Activated naive CD4-positive, alpha-beta T cell treated with anti-CD3 and anti-CD28 coated beads, Interleukin-2, amount 50 U/mL, for 16 hours (primary cell): Measurements from ENCODE around the gene TAS1R3.
A peak's percentile ranks its signal among the peaks of the same experiment; 100 is the strongest.

ENCODE experiments used
- DNase-seq: peaks from one replicate; pipeline ENCODE4 v3.0.0-alpha.2; 2020

Gene TAS1R3

DNA sequence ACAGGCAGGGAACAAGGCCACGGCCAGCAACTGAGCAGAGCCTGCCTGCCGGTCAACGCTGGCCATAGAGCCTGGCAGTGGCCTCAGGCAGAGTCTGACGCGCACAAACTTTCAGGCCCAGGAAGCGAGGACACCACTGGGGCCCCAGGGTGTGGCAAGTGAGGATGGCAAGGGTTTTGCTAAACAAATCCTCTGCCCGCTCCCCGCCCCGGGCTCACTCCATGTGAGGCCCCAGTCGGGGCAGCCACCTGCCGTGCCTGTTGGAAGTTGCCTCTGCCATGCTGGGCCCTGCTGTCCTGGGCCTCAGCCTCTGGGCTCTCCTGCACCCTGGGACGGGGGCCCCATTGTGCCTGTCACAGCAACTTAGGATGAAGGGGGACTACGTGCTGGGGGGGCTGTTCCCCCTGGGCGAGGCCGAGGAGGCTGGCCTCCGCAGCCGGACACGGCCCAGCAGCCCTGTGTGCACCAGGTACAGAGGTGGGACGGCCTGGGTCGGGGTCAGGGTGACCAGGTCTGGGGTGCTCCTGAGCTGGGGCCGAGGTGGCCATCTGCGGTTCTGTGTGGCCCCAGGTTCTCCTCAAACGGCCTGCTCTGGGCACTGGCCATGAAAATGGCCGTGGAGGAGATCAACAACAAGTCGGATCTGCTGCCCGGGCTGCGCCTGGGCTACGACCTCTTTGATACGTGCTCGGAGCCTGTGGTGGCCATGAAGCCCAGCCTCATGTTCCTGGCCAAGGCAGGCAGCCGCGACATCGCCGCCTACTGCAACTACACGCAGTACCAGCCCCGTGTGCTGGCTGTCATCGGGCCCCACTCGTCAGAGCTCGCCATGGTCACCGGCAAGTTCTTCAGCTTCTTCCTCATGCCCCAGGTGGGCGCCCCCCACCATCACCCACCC lies at the start of gene TAS1R3:
TAS1R3 (plus strand) TSS at position 213 of the 898 bp plus-strand sequence; CDS start at position 279, 66 bp downstream.
- DNase-seq = no peak

DNA sequence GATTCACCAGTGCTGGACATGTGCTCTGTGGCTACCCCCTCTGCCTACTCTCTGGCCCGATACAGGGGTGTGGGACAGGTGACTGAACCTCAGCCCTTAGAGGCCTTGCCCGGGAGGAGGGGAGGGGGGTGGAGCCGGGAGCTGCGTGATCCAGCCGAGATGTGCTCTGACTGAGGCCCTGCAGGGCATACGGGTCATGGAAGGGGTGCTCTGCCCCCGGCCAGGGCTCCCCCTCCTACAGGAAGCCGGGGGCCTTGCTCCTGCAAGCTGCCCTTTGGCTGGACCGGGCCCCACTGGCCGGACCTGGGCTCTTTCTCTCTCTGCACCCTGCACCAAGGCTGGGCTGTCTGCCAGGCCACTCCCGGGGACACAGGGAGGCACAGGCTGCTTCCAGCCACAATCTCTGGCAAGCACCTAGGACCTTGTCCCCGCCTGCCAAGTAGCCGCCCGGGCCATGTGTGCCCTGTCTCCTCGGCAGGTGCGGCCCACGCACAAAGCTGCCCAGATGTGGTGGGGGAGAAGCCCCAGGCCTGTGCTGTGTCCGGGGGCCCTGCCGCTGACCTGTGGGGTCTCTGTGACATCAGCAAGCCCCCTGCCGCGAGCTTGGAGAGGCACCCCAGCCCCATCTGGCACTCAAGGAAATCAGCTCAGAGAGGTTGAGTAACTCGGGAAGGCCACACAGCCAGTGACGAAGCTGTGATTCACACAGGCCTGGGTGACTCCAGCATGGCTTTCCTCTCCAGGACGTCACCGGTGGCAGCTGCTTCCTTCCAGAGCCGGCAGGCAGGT lies 49.4 kb upstream of the TAS1R3 start:
- DNase-seq = no peak

DNA sequence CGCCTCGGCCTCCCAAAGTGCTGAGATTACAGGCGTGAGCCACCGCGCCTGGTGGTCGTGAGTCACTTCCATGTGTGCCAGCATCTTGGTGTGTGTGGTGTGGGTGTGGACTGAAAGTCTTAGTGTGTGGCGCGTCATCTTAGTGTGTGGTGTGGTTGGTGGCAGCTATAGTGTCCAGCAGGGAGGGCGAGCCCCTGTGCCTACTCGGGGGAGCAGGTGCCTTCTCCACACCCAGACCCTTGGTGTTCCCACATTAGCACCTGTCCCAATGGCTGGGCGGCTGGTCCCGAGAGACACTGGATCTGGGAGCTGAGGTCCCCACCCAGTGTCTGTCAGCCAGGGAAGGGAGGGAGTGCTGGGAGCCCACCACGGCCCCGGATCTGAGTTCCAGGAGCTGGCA lies 48.1 kb upstream of the TAS1R3 start:
- no peak for DNase-seq

DNA sequence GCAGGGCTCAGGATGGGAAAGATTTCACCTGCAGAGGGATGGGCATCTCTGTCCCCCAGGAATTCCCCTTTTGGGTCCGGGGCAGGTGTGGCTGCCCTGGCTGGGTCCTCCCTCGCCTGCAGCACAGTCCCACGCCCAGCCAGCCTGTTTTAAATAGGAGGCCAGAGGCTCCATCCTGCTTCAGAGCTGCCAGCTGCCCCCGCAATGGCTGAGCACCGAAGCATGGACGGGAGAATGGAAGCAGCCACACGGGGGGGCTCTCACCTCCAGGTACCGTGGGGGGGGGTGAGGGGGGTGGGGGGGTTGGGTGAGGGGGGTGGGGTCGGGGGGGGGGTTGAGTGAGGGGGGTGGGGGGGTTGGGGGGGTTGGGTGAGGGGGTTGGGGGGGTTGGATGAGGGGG lies 47.3 kb upstream of the TAS1R3 start:
- no peak for DNase-seq

DNA sequence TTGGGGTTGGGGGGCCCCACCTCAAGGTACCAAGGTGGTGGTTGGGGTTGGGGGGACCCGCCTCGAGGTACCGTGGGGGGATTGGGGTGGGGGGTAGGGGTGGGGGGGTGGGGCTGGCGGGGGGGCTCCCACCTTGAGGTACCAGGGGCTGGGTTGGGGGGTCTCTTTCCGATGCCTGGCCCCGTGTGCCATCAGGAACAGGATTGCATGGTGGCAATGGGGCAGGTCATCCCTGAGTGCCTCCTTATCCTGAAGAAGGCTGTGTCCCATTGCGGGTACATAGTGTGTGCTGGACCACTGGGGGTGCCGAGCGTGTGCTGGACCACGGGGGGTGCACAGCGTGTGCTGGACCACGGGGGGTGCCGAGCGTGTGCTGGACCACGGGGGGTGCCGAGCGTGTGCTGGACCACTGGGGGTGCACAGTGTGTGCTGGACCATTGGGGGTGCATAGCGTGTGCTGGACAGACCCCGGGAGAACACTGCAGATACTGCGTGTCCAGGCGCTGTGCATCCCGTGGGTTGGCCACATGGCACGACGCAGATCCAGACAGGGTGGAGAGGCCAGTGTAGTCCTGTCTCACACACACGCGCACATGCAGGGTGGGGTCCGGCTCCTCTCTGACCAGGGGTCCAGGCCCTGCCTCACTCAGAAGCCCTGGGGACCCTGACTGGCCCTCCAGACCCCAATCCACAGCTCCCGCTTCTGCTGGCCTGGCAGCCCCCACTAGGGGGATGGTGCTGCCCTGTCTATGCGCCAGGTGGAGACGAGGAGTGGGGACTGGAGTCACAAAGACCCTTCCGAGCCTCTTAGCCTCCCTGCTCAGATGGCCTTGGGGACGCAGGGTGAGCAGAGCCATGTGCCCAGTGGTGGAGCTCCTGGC lies 46.6 kb upstream of the TAS1R3 start:
- DNase-seq = no peak

DNA sequence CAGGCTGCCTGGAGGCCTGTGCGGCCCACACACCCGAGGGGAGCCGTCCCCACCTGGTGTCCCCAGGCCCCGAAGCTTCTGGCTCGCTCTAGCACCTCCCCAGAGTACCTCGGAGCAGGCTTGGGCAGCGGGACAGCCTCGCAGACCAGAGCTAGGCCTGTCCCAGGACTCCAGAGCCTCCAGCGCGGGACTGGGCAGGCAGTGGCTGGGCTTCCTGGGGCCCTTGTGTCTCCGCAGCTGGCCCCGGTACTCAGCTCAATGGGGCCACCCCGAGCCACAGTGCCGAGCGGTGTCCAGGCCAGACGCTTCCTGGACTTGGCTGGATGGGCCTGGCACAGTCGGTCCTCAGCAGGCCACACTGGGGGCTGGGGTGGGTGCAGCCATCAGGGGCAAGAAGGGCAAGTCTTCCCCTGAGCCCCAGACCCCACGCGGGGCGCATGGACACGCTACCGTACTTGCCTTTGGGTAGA lies 45.9 kb upstream of the TAS1R3 start:
- no peak for DNase-seq

DNA sequence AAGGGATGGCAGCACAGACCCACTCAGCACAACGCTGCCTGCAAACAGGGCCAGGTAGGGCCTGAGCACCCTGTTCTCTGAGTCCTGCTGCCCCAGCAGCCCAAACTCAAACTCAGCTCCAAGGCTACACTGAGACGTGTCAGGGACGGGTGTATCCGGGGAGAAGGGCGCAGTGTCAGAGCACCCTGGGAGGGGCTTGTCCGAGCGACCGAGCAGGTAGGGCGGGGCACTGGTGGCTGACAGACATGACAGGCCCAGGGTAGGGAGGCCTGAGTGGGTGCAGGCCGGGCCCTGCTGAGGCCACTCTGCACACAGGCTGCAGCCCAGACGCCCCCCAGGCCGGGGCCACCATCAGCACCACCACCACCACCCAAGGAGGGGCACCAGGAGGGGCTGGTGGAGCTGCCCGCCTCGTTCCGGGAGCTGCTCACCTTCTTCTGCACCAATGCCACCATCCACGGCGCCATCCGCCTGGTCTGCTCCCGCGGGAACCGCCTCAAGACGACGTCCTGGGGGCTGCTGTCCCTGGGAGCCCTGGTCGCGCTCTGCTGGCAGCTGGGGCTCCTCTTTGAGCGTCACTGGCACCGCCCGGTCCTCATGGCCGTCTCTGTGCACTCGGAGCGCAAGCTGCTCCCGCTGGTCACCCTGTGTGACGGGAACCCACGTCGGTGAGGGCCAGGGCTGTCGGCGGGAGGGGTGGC lies 45.3 kb upstream of the TAS1R3 start:
- DNase-seq = no peak

DNA sequence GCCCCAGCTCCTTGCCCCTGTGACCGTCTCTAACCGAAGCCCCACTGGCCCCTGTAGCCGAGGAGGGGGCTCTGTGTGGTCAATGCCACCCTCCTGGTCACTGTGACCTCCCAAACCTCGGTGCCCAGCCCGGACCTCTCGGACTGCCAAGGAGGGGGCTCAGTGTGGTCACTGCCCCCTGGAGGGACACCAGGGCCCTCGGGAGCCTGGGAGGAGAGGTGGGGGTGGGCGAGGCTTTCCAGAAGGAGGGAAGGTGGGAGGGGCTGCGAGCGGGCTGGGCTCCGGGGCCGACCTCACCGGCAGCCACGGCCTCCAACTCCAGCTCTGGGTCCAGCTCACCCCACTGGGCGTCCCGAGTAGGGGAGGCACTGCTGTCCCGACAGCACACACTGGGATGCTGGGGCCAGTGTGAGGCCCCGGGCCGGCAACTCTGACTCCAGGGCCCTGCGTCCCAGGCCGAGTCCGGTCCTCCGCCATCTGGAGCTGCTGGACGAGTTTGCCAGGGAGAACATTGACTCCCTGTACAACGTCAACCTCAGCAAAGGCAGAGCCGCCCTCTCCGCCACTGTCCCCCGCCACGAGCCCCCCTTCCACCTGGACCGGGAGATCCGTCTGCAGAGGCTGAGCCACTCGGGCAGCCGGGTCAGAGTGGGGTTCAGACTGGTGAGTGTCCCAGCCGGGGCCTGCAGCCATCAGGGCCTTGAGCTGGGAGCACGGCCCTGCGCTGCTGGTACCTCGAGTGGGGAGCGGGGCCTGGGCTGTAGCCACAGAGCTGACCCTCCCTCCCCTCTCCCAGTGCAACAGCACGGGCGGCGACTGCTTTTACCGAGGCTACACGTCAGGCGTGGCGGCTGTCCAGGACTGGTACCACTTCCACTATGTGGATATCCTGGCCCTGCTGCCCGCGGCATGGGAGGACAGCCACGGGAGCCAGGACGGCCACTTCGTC lies 44.5 kb upstream of the TAS1R3 start:
- DNase-seq = no peak

DNA sequence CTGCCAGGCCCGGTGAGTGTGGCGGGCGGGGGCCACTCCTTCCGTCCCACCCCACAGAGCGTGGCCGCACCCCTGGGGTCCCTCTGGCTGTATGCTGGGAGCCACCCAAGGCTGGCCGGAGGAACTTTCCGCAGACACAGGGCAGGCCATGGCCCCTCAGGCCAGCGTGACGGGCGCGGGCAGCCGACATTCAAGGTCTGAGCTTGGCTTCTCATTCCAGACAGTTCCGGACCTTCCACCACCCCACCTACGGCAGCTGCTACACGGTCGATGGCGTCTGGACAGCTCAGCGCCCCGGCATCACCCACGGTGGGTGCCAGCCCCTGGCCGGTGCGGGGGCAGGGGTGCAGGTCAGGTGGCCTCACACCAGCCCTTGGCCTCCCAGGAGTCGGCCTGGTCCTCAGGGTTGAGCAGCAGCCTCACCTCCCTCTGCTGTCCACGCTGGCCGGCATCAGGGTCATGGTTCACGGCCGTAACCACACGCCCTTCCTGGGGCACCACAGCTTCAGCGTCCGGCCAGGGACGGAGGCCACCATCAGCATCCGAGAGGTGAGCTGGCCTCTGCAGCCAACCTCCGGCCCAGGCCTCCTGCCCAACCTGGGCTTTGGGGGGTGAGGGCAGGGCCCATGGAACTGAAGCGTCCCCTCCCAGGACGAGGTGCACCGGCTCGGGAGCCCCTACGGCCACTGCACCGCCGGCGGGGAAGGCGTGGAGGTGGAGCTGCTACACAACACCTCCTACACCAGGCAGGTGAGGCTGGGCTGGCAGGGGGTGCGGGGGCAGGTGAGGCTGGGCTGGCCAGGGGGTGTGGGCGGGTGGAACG lies 43.6 kb upstream of the TAS1R3 start:
- DNase-seq = no peak

DNA sequence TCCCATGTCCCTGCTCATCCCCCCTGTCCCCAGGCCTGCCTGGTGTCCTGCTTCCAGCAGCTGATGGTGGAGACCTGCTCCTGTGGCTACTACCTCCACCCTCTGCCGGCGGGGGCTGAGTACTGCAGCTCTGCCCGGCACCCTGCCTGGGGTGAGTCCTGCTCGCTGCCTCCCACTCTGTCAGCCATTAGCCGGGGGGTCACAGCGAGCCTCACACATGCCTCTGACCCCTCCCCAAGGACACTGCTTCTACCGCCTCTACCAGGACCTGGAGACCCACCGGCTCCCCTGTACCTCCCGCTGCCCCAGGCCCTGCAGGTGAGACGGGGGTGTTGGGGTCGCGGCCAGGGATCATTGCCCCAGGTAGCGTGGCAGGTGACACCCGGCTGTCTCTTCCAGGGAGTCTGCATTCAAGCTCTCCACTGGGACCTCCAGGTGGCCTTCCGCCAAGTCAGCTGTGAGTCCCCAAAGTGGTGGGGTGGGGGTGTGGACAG lies 40.8 kb upstream of the TAS1R3 start:
- DNase-seq = peak; percentile 75

DNA sequence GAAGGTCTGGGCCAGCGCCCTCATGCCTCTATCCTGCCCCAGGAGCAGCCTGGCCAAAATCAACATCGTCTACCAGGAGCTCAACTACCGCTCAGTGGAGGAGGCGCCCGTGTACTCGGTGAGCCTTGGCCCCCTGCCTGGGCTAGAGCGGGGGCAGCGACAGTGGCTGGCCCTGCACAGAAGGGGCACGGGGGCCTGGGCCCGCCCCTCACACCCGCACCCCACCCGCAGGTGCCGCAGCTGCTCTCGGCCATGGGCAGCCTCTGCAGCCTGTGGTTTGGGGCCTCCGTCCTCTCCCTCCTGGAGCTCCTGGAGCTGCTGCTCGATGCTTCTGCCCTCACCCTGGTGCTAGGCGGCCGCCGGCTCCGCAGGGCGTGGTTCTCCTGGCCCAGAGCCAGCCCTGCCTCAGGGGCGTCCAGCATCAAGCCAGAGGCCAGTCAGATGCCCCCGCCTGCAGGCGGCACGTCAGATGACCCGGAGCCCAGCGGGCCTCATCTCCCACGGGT lies 40.0 kb upstream of the TAS1R3 start:
- DNase-seq = no peak

DNA sequence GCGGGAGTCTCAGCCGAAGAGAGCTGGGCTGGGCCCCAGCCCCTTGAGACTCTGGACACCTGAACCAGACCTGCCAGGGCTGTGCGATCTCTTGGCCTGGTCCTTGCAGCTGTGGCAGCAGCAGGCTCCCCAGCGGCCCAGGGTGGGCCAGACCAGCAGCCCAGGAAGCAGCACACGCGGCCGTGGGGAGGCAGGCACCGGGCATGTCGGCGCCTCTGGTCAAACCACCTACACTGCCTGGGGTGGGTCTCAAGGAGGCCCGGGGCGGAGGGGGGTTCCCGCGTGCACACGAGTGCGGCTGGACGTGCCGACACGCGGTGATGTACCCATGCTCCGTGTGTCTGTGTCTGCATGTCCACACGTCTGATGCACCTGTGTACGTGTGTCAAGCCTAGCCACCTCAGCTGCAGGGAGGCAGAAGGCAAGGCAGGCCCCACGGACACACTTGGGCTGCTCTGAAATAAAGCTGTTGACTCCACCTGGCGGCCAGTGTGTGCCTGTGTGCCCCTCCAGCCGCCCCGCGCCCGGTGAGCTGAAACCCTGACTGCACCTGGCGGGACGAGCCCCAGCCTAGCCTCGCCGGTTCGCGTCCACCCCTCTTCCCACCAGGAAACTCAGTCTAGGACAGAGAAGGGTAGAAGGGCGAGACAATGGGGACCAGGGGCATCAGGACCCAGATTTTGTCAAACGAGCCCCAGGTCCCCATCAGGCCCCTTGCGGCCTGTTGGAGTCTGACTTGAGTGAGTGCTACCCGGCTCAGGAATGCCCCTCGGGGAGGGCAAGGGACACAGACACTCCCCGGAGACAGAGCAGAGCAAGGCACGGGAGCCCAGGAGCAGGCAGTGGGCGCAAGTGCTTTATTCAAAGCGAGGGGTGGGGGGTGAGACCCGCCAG lies 39.3 kb upstream of the TAS1R3 start:
- peak; percentile 74 for DNase-seq

DNA sequence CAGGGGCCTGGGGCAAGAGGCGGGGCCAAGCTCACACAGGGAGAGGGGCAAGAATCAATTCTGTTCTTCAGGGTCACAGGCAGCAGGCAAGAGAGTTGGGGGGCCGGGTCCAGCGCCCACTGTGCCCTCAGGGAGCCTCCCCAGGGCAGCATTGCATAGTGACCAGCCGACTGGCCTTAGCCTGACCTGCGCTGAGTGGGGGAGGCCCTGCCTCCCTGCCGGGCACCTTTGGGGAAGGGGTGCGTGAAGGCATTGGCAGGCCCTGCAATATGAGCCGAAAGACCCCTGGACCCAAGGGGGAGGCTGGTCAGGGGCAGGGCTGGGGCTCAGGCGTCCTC lies 38.7 kb upstream of the TAS1R3 start:
- DNase-seq = no peak

DNA sequence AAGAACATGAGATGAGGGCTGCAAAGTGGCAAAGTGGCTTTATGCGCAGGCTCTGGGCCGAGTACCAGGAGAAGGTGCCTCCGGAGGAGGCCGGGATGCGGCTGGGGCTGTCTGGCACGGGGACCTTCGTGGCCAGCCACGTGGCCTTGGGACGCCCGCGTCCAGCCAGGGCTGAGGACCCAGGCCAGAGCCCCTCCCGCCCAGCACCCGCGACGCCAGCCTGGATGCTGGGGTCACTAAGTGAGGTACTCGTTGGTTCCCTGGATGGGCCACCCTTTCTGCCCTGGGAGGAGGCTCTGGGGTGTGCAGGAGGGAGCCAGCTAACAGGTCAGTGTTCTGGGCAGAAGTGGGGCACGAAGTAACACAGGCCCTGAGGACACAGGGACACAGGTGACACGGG lies 38.2 kb upstream of the TAS1R3 start:
- DNase-seq = no peak

DNA sequence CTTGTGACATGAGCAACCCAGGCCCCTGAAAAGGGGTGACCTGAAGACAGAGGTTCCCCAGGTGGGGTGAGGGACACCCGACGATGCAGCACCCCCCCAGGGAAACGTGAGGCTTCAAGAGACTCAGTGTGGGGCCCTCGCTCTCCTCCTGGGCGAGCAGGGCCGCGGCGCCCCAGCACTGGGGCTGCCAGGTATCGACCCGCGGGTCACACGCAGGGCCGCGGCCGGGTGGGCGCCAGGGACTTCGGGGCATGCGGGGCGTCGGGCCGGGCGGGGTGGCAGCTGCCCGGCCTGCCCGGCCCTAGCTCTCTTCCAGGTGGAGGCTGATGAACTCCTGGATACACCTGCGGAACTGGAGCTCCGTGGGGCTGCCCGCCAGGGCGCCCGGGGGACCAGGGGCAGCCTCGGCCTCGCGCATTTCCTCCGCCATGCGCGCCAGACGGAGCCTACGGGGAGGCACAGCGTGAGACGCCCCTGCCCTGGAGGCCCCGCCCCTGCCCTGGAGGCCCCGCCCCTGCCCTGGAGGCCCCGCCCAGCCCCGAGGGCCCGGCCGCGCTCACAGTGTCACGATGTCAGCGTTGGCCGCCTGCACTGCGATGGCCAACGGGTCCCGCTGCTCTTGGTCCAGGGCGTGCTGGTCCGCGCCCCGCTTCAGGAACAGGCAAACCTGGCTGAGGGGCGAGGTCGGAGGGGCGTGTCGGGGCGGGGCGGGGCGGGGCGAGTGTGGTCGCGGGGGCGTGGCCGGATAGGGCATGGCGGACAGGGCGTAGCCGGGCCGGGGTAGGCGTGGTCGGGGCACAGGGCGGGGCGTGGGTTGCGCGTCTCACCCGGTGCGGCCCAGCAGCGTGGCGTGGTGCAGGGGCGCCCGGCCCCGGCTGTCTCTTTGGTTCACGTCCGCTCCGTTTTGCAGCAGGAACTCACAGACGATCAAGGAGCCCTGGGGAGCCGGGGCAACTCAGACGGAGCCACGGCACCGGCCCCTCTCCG lies 37.5 kb upstream of the TAS1R3 start:
- DNase-seq = no peak

DNA sequence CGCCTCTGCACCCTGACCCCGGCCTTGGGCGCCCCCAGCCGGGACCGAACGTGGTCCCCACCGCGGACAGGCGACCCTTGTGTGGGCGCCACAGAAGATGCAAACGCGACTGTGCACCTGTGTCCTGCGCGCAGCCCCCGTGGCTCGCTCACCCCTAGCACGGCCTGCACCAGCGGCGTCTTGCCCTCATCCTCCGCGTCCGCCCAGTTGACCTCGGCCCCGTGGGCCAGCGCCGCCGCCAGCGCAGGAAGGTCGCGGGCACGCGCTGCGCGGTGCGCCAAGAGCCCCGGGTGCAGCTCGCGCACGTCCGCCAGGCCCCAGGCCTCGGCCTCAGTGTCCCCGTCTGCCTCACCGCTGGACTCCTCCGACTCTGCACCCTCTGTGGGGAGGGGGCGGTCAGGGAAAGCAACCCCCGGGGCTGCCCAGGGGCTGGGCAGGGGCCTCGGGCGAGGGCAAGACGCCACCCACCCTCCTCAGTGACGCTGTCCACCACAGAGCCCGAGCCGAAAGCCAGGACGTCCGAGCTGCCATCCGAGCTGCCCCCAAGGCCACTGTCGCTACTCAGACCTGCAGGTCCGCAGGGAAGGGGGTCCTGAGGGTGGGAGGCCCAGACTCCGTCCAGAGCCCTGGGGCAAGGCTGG lies 36.7 kb upstream of the TAS1R3 start:
- DNase-seq = no peak
